ENCODE results near the gene ACBD6.
"Not testable (repeated sequence)": the region's sequence is repeated elsewhere in the genome, so short reads cannot be mapped to it uniquely, and the experiment has no call there.

DNA sequence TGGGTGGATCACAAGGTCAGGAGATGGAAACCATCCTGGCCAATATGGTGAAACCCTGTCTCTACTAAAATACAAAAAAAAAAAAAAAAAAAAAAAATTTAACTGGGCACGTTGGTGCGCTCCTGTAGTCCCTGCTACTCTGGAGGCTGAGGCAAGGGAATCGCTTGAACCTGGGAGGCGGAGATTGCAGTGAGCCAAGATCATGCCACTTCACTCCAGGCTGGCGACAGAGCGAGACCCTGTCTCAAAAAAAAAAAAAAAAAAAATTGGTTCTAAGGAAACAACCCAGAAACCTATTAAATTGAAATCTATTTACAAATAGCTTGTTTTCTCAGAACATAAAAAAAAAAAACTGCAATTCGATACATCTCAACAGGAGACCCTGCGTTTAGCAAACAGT is 47.4 kb upstream of the ACBD6 start:
- TF ChIP-seq SPI1 (IDR thresholded peaks at IDR 0.05; ENCODE audit: borderline replicate concordance, low read depth): not testable (repeated sequence)
- TF ChIP-seq, protein P1, sequence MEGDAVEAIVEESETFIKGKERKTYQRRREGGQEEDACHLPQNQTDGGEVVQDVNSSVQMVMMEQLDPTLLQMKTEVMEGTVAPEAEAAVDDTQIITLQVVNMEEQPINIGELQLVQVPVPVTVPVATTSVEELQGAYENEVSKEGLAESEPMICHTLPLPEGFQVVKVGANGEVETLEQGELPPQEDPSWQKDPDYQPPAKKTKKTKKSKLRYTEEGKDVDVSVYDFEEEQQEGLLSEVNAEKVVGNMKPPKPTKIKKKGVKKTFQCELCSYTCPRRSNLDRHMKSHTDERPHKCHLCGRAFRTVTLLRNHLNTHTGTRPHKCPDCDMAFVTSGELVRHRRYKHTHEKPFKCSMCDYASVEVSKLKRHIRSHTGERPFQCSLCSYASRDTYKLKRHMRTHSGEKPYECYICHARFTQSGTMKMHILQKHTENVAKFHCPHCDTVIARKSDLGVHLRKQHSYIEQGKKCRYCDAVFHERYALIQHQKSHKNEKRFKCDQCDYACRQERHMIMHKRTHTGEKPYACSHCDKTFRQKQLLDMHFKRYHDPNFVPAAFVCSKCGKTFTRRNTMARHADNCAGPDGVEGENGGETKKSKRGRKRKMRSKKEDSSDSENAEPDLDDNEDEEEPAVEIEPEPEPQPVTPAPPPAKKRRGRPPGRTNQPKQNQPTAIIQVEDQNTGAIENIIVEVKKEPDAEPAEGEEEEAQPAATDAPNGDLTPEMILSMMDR (IDR thresholded peaks at IDR 0.05; ENCODE audit: insufficient read depth, low read length): not testable (repeated sequence)
